ENCODE data around the gene CCSER1.

DNA sequence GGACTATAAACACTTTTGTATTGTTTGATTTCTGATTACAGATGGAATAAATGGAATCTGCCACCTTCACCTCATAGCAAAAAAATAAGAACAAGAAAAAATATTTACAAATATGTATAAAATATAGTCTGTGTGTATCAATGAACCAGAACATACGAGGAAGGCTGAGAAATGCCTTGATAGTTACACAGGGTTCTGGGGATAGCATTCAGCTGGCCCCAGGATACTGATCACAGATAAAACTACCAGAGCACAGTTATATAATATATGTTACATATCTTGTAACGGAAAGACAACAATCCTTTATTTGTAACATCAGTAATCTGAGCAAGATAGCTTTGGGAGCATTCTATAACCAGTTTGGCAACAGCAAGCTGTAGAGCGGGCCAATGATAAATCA is 1101.5 kb downstream of the CCSER1 start:
- TF ChIP-seq CTCF (conservative IDR thresholded peaks at IDR 0.05) (no peak), EZH2 (IDR thresholded peaks at IDR 0.05; ENCODE audit: low read depth) (no peak)

All from PC-9 (cell line).